HG03280 (cell line): ENCODE results near the gene CHMP1B.
A peak's percentile ranks its signal among the peaks of the same experiment; 100 is the strongest.

Experiments used
- ATAC-seq: cut with Tn5 transposase; IDR thresholded peaks from one replicate; pipeline ENCODE4 v1.9.1; 2021; ENCODE audit warnings: mild to moderate bottlenecking, moderate library complexity; ENCODE audit not compliant: unreplicated experiment

CHMP1B gene, protein sequence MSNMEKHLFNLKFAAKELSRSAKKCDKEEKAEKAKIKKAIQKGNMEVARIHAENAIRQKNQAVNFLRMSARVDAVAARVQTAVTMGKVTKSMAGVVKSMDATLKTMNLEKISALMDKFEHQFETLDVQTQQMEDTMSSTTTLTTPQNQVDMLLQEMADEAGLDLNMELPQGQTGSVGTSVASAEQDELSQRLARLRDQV

DNA sequence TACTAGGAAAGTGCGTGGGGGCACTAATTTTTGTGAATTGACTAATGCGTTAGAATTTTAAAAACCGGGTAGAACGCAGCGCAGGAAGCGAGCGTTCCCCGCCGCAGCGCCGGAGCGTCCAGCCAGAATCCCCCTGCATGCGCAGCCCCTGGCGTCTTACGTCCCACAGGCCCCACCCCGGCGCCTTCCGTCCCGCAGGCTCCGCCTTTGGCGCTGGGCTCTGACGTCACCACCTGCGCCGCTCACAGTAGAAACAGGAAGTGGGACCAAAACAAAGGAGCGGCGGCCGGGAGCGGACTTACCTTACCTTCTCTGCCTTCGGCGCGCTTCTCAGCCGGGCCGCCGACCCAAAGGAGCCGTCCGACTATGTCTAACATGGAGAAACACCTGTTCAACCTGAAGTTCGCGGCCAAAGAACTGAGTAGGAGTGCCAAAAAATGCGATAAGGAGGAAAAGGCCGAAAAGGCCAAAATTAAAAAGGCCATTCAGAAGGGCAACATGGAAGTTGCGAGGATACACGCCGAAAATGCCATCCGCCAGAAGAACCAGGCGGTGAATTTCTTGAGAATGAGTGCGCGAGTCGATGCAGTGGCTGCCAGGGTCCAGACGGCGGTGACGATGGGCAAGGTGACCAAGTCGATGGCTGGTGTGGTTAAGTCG, at the start of gene CHMP1B:
Gene CHMP1B, plus strand, starts transcription at position 268 of the 660 bp plus-strand sequence. Its CDS starts 99 bp downstream, at position 367.
- peak; percentile 95 for ATAC-seq

DNA sequence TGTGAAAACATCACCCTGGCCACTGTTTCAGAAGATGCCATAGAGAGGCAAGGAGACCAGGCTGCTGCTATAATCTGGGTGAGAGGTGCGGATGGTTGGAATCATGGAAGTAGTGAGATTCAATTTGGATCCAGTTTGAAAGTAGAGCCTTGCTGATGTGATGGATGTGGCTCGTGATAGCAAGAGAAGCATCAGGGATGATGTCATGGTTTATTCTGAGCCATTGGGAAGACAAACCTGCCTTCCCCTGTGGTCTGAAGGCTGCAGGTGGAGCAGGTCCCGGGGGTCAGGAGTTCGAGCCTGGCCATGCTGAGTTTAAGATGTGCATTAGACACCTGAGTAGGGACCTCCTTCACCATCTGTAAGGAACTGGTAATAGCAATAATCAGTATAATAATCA, 49.6 kb upstream of the CHMP1B start:
- ATAC-seq, result no peak

DNA sequence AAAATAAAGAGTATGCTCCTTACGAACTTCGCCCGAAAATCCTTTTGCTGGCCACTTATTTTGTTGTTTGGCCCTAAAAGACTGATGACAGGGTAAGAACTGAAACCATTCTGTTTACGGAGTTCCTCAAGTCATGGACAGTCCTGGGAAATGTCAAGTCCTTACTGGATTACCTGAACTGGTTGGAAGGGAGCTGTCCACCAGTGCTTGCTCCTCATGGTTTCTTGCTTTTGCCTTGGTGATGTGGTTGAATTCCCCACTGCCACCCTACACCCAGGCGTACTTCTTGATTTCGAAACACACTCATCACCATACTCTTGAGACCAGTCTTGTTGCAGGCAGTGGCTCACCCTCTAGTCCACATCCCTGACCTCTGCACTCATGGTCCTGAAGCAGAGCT, 49.1 kb upstream of the CHMP1B start:
- no peak for ATAC-seq

DNA sequence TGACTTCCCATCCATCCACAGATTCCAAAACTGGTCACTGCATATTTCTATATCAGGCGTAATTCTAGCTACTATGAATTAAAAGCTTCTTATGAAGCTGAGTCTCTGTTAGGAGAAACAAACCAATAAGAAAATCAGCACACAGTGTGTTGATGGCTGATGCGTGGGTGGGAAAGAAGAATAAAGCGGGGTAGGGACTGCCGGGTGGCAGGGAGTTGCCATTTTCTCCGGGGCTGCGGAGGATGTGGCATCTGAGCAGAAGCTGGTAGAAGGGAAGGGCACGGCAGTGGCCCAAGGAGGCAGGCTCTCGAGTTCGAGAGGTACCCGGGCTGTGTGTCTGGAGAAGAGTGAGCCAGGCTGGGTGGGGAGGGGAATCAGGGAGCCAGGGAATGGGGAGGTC, 48.6 kb upstream of the CHMP1B start:
- no peak for ATAC-seq

DNA sequence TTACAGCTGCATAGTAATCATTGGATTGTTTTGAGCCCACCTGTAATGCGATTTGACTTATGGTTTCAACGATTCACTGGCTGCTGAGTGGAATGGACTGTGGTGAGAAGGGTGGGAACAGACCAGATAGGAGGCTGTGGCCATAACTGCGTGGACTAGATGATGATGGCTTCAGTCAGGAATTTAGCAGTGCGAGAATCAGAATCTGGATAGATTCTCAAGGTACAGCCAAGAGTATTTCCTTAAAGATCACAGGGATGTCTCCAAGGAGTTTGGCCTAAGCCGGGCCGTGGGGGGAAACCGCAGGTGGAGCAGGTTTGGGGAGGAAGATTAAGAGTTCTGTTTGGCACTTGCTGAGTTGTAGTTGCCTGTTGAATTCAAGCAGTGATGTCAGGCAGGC, 44.0 kb upstream of the CHMP1B start:
- no peak for ATAC-seq

DNA sequence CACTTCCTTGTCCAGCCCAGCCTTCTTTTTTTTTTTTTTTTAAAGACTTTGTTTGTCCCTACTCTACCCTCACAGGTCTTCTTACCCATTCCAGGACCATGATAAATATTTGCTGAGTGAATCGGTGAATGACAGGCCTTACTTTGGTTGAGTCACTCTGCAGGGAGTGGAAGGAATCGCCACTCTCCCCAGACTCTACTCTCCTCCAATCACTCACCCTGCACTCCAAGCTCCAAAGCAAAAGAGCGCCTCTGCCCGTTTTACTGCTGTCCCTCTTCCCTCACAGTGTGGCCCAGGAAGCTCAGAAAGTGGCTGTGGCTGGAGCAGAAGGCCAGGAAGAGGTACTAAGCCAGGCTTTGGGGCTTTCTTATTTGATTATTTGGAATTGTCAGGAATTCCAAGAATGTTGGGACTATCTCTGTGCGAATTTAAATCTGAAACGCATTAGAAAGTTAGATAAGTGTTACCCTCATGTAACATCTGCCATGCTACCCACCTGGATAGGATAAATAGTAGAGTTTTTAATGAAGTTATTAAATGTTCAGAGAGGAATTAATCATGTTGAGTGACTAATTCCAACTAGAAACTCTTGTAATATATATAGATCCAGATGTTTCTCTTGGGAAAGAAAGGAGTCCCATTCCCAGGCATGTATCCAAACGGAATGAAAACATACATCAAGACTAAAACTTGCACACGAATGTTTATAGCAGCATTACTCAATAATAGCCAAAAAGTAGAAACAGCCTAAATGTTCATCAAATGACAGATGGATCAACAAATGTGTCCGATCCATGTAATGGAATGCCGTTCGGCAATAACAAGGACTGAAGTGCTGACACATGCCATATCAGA, 43.0 kb upstream of the CHMP1B start:
- no peak for ATAC-seq

DNA sequence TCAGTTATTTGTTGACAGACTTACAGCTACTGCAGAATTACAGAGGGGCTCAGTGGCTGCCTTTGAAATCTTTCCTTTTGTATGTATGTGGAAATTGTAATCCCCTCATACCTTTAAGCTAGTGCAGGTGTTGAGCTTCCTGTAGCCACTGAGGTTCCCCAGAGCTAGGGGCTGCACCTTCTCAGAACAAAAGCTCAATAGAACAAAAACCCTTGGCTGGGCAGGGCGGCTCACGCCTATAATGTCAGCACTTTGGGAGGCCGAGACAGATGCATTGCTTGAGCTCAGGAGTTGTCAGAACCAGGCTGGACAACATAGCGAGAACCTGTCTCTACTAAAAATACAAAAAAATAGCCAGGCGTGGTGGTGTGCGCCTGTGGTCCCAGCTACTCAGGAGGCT, 41.3 kb upstream of the CHMP1B start:
- no peak for ATAC-seq

DNA sequence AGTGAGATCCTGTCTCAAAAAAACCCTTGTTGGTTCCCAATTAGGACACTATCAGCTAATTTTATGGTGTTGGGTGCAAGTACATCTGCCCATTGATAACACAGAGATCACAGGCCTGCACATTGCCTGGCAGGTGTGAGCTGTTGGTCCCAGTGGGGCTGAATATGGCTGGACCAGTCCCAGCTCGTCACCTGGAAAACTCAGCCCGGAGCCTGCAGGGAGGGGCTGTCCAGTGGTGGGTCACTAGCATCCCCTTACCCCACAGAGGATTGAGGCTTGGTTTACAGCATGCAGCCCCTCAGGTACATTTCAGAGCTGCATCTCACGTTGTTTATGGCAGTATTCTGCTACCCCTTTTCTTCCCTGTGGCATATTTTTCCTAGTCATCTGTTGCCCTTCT, 40.8 kb upstream of the CHMP1B start:
- no peak for ATAC-seq

DNA sequence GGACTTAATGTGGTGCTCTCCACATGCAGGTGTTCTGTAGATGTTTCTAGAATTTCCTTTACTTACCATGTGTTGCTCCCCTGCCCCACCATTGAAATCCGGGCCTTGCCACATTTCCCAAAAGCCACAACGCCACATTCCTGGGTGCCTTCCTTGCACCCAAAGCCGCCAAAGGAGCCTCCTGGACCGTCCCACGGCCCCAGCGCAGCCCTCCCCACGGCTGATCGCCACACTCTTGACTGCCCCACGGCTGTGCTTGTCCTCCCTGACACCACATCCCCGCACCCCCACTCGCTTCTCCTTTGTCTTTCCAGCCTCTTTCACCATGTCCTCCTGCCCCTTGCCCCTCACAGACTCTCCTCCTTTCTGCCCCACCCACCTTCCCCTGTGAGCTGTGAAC, 40.2 kb upstream of the CHMP1B start:
- no peak for ATAC-seq

DNA sequence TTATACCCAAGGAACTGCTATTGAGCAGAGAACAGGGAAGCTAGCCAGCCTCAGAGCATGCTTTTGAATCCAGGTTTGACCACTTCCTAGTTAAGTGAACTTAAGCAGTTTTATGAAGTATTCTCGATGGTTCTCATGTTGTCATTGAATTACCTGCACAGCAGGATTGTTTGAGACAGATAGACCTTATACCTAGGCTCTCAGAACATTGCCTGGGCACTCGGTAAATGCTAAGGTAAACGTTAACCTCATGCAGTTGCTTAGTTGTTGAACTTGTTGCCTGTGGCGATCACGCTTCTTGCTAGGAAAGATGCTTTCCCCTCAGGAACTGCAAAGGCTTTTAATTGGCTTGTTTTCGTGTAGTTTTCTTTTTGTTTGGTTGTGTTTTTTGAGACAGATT, 34.0 kb upstream of the CHMP1B start:
- no peak for ATAC-seq

DNA sequence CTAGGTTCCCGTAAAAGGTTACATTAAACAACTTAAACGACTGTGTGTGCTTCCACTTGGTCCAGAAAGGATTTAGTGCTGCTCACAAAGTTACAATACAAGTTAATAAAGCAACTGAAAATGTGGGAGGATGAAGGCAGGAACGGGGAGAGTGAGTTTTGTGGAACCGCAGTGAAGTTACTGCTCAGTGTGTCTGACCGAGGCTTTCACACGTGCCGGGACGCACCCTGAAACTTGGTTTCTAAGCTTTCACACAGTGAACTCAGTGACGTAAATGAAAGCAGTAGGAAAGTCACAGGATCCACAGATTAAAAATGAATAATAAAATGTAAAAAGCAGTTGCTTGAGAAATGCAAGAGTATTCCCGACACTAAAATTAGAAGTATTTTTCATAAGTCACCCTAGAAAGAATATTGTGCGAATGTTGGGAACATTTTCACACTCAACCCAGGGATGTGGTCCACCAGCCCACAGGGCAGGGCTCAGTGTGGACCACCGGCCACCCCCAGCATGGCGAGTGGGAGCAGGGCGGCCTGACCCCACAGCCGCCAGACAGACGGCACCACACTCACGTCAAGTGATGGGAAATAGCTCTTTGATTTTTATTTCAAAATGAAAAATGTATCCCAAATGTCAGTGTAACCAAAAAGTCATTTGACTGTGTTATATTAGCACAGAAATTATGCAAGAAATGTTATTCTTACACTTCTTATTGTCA, 32.6 kb upstream of the CHMP1B start:
- ATAC-seq, result no peak

DNA sequence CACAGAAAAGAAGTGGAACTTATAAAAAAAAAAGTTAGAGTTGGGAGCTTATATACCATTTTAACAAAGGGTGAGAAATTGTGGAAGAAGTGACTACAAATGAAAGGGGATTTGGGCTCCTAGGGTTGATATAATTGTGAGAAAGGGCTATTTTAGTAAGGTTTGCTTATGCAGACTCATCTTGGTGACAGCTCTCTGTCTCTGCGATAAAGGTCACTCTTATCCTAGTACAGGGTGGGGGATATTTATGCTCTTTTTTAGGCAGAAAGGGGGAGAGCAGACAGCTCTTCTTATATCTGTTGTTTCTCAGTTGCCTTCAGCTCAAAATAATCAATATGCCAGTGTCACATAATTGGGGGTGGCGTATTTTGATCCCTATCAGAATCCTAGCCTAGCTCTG, 31.3 kb upstream of the CHMP1B start:
- ATAC-seq, result no peak

DNA sequence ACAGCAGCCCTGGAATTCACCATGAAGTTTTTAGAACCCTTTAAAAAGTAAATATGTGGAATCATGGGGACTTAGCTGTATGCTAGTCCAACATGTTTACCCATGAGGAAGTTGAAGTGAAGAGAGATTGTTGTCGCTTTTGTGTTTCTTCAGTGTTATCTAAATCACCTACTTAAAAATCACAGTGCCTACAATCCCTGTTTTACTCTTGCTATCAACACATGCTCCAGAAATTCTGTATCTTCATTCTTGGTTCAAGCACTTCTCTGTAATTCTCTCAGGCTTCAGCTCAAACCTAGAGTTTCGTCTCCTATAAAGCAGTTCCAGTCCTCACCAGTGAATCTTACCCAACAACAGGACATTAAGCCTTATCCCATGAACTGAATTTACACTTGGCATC, 30.5 kb upstream of the CHMP1B start:
- ATAC-seq, result no peak

DNA sequence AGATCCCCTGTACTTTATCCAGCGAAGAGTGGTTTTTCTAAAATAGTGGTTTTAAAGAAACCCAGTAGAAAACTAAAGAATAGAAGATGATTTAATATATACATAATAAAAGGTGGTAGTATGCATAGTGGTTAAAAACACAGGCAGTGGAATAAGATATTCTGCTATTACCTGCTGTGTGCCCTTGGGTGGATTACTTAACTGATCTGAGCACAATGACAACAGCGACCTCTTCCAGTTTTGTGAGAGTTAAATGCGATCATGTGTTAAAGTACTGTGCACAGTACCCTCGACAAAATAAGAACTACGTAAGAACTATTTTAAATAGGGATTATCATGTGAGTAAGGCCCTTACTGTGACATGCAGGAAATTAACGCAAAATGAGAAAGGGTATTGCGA, 30.0 kb upstream of the CHMP1B start:
- no peak for ATAC-seq

DNA sequence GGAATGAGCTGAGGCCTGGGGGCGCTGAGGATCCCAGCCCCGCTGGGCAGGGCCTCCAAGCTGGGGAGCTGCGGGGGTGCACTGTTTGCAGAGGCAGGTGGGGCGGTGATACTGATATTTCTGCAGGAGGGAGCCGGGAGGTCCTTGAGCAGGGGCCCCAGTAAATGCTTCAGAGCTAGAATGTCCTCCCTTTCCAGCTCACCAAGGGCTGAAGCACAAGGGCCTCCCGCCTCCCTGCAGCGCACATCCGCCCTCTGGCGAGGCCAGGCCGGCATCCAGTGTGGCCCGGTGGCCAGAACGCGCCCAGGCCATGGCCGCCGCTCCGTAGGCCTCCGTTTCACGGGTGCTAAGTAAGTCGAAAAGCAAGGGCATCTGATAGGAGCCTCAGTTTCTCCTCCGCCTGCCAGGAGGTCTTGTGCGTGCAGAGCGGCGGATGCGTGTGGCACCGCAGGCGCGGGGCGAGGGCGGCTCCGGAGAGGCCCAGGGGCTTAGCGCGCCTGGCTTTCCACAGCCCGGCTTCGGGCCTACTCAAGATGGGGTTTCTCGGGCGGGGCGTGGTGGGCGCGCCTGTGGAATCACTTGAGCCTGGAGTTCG, 29.5 kb upstream of the CHMP1B start:
- no peak for ATAC-seq

DNA sequence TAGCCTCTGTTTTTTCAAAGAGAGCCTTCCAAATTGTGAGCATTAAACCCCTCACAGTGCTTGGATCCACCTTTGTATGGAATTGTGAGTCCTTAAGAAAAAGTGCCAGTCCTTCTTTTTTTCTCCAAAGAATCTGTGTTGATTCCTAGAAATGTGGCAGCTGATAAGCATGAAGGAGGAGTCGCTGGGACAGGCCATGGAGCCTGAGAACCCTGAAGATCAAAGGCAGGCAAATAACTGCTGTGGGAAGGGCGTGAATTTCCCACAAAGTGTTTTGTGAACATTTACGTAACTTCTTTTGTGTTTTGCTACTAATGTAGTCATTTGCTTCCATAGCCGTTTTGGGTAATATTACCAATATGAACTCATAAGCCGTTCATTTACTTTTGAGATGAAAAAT, 27.7 kb upstream of the CHMP1B start:
- ATAC-seq, result no peak

DNA sequence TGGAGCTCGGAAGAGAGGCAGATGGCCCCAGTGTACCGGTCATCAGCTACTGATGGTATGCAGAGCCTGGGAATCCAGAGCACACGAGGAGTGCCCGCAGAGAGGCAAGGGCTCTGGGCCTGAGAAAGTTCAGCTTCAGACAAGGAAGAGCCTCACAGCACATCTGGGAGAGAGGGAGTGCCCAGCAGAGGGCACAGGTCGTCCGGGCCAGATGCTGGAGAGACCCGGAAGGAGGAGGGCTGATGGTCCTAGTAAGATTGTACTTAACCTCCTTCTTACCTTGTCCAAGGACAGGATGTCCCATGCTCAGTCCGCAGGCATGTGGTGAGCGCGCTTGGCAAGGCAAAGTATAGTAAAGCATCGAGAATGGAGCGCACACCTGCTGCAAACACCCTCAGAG, 24.4 kb upstream of the CHMP1B start:
- no peak for ATAC-seq

DNA sequence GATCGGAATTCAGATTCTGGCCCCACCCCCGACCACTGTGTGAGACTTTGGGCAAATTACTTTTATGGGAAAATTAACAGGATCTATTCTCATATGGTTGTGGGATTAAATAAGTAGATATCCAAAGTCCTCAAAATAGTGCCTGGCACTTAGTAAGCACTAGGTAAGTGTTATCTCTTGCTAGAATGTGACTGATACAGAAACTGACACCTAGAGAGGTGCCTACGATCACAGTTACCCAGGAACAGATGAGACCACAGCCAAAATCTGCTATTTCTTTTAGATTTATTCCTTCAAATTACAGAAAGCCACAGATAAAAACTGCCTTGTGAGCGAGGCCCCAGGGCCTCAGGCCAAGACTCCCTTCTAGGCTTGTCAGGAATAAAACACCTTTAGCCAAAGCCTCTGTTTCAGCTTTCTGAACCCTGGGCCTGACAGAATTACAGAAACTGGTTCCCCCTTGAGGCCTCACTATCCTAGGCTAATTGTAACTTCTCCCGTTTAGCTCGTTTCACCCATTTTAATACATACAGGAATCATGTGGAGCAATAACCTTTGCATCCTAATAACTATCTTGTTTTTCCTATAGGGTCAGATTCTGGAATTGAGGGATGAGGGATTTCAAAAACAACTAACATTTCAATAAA, 22.3 kb upstream of the CHMP1B start:
- ATAC-seq, result no peak

DNA sequence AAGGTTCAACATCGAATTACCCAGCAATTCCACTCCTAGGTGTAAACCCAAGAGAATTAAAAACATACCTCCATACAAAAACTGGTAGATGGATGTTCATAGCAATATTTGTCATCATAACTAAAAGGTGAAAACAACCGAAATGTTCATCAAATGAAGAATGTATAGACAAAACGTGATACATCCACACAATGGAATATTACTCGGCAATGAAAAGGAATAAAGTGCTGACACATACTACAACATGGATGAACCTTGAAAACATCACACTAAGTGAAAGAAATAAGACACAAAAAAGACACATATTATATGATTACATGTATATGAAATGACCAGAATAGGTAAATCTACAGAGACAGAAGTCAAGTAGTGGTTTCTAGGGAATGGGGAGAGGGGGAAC, 20.6 kb upstream of the CHMP1B start:
- ATAC-seq, result no peak

DNA sequence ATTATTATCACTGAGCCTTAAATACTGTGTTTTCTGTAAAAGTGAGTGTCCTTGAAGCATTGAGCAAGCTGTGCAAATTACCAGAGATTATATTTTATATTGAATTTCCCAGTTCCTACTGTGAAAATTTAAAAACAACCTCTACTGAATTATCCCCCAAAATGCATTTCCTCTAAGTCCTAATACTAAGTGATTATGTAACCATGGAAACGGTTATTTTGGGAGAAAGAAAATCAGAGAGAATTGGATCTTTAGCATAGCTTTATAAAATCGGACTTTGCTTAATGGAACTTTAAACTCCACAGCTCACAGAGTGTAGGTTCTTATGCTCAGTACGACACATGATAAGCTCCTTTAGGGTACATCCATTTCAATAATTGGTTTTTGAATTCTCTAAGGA, 19.3 kb upstream of the CHMP1B start:
- no peak for ATAC-seq

DNA sequence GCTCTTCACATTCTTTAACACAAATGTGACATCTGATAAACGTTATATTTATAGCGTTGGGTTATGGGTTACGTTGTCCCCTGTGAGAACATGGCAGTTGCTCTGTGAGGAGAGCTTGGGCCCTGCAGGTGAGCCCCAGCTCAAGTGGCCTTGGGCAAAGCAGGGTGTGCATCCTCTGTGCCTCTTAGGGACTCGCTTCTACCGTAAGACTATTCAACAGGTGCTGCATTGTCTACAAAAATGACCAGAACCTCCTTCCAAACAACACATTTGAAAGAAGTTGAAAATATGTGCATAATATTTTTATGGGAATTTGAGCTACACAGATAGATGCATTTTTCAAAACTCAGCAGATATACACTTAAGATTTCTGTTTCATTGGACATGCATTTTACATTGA, 16.4 kb upstream of the CHMP1B start:
- ATAC-seq, result no peak
